HFF-Myc (cell line): Measurements from ENCODE around the gene ARPC5.
A peak's percentile ranks its signal among the peaks of the same experiment; 100 is the strongest.

Experiments used
- DNase-seq: peaks from one replicate; pipeline ENCODE4 v3.0.0-alpha.2; 2011; ENCODE audit warnings: low read depth; ENCODE audit errors: extremely low read depth
- H3K4me3 ChIP-seq: replicated peaks from 2 replicates; pipeline ENCODE4 v1.5.1; 2011; ENCODE audit warnings: low read depth, mild to moderate bottlenecking, control low read depth, low read length
- CTCF ChIP-seq: IDR thresholded peaks from 2 replicates; pipeline ENCODE4 v1.5.1; 2012; ENCODE audit warnings: mild to moderate bottlenecking, low read depth, low read length, control low read depth; ENCODE audit errors: missing control alignments

Gene ARPC5

GRCh38 chr1:183604815-183605214 is 30.8 kb downstream of the ARPC5 start:
- H3K4me3 ChIP-seq: no peak overlapping the region
- DNase-seq: no peak
- TF ChIP-seq CTCF: no peak

GRCh38 chr1:183604038-183604808 is 31.4 kb downstream of the ARPC5 start:
- DNase-seq: peak; percentile 88
- no peak overlapping the region for H3K4me3 ChIP-seq
- TF ChIP-seq CTCF: no peak

- no peak overlapping the region for H3K4me3 ChIP-seq
- no peak for TF ChIP-seq CTCF
- no peak for DNase-seq
Measured at GRCh38 chr1:183602510-183602909, 33.1 kb downstream of the ARPC5 start.

- DNase-seq: no peak
- TF ChIP-seq CTCF: no peak
- no peak overlapping the region for H3K4me3 ChIP-seq
Measured at GRCh38 chr1:183600634-183601033, 34.9 kb downstream of the ARPC5 start.

- no peak overlapping the region for H3K4me3 ChIP-seq
- no peak for DNase-seq
- no peak for TF ChIP-seq CTCF
Measured at GRCh38 chr1:183600136-183600535, 35.4 kb downstream of the ARPC5 start.

- DNase-seq: no peak
- H3K4me3 ChIP-seq: no peak overlapping the region
- no peak for TF ChIP-seq CTCF
Measured at GRCh38 chr1:183598386-183598785, 37.2 kb downstream of the ARPC5 start.
